Neutrophil (primary cell): ENCODE results near the gene ALKBH1.
"Not testable (repeated sequence)": the region's sequence is repeated elsewhere in the genome, so short reads cannot be mapped to it uniquely, and the experiment has no call there.

ENCODE experiments used
- H3K27ac ChIP-seq: fragments of 200-600 bp; sonication (generic); 2 replicates; pipeline ENCODE4 v1.5.1; 2016; ENCODE audit warnings: mild to moderate bottlenecking, moderate library complexity
- H3K27me3 ChIP-seq: fragments of 200-600 bp; sonication (generic); 2 replicates; pipeline ENCODE4 v1.6.0; 2016; ENCODE audit warnings: mild to moderate bottlenecking
- H3K36me3 ChIP-seq: fragments of 200-600 bp; sonication (generic); 2 replicates; pipeline ENCODE4 v1.5.1; 2017
- H3K4me1 ChIP-seq, 2 experiments: fragments of 200-600 bp in 1 of 2; sonication (generic) in 1 of 2; 1 replicate in 1 of 2; 2 replicates in 1 of 2; pipeline versions ENCODE4 v1.5.1 to v1.6.1; 2013 to 2016; ENCODE audit warnings: low read depth in 1 of 2, low read length in 1 of 2, mild to moderate bottlenecking in 1 of 2, moderate library complexity in 1 of 2; ENCODE audit not compliant: control insufficient read depth in 1 of 2, insufficient read depth in 1 of 2
- H3K4me3 ChIP-seq, 2 experiments: fragments of 200-600 bp in 1 of 2; sonication (generic) in 1 of 2; 1 replicate in 1 of 2; 2 replicates in 1 of 2; pipeline ENCODE4 v1.5.1; 2013 to 2016; ENCODE audit warnings: low read depth in 1 of 2, low read length in 1 of 2, mild to moderate bottlenecking in 1 of 2, moderate library complexity in 1 of 2
- H3K9me3 ChIP-seq: fragments of 200-600 bp; sonication (generic); 2 replicates; pipeline ENCODE4 v1.5.1; 2016
- TF ChIP-seq, protein P1 (sequence below): fragments of 200-600 bp; sonication (generic); IDR thresholded peaks from 2 replicates; pipeline ENCODE4 v1.5.1; 2016; ENCODE audit warnings: antibody characterized with exemption

The ALKBH1 gene, protein sequence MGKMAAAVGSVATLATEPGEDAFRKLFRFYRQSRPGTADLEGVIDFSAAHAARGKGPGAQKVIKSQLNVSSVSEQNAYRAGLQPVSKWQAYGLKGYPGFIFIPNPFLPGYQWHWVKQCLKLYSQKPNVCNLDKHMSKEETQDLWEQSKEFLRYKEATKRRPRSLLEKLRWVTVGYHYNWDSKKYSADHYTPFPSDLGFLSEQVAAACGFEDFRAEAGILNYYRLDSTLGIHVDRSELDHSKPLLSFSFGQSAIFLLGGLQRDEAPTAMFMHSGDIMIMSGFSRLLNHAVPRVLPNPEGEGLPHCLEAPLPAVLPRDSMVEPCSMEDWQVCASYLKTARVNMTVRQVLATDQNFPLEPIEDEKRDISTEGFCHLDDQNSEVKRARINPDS

DNA sequence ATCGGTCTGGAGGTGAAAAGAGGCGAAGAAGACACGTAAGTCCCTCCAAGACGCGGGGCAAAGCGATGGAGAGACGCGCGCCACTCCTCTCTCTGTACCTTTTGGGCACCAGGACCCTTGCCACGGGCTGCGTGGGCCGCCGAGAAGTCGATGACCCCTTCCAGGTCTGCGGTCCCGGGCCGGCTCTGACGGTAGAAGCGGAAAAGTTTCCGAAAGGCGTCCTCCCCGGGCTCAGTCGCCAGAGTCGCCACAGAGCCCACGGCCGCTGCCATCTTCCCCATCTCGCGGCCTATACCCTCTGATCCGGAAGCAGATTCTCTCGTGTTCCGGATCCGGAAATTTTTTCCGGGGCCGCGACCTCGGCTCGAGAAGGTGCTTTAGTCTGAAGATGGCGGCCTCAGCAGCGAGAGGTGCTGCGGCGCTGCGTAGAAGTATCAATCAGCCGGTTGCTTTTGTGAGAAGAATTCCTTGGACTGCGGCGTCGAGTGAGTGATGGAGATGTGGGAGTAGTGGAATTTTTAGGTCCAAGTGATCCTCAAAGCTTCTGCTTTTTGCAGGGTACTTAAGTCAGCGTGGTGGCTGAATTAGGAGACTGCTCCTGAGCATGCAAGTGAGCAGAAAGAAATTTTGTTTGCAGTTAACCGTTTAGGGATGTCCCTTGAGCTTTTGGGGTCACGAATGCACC is at the start of gene ALKBH1, which contains the start of gene SLIRP:
Gene ALKBH1 (minus strand): TSS at position 300 of the 685 bp plus-strand sequence. CDS start 19 bp downstream, at position 281.
Gene SLIRP (plus strand): TSS at position 380 of the 685 bp plus-strand sequence. CDS start 9 bp downstream, at position 389.
- TF ChIP-seq, protein P1, sequence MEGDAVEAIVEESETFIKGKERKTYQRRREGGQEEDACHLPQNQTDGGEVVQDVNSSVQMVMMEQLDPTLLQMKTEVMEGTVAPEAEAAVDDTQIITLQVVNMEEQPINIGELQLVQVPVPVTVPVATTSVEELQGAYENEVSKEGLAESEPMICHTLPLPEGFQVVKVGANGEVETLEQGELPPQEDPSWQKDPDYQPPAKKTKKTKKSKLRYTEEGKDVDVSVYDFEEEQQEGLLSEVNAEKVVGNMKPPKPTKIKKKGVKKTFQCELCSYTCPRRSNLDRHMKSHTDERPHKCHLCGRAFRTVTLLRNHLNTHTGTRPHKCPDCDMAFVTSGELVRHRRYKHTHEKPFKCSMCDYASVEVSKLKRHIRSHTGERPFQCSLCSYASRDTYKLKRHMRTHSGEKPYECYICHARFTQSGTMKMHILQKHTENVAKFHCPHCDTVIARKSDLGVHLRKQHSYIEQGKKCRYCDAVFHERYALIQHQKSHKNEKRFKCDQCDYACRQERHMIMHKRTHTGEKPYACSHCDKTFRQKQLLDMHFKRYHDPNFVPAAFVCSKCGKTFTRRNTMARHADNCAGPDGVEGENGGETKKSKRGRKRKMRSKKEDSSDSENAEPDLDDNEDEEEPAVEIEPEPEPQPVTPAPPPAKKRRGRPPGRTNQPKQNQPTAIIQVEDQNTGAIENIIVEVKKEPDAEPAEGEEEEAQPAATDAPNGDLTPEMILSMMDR = peak; percentile 19
- Histone ChIP-seq H3K36me3 (peaks cover 33% of the 10 kb centered on the region), H3K4me1 (peaks cover 20 to 22% of the 10 kb centered on the region in 2 experiments), H3K27ac (peak within 1 kb of the TSS; percentile 75), H3K27me3 (no peaks in the 10 kb centered on the region), H3K4me3 (peak within 1 kb of the TSS; percentile 95 to 97), H3K9me3 (no peaks in the 10 kb centered on the region)

DNA sequence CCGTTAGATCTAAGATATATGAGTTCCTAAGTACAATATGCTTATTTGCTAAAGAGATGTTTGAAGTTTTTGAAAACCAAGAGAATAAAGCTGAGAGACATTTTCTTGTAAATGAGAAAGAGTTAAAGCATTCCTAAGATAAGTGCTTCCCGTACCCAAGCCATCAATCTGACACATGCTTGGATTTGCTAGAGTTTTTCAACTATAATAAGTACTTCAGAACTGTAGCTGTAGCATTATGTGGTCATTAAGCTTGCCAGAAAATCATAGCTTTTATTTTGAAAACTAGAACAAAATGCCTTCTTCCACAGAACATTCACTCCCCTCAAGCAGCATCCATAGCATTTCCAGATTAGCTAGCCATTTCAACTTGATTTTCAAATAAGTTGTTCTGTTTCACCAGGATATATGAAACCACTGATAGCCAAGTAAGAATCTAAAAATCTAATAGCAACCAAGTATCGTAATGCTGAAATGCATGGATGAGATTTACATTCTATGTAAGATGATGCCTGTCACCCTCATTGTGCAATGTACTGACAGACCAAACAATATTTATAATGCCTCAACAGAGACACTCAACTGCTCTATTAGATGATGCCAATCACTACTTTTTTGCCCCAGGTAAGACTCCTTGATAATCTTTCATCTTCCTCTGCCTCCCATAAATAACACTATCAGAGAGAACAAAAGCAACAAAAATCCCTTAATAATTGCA is 45.1 kb upstream of the ALKBH1 start:
- Histone ChIP-seq H3K4me3 (no peak overlapping the region), H3K27me3 (no peaks in the 10 kb centered on the region), H3K9me3 (no peaks in the 10 kb centered on the region), H3K4me1 (no peaks in the 10 kb centered on the region), H3K36me3 (peaks cover 73% of the 10 kb centered on the region), H3K27ac (no peak overlapping the region)
- TF ChIP-seq, protein P1 = no peak

DNA sequence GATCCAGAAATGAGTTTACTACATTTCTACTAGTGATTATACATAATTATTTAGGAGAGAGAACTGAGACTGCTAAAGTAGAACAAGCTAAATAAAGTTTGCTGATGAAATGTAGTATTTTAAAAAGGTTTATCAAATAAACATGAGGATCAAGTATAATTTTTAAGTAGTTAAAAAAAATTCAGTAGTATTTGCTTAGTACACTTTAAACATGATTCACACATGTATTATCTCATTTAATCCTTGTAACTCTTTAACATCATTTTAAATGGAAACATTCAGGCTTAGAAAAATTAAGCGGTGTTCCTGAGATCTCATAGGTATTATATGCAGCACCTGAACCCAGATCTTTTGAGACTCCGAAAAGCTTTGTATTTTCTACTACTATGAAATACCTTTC is 44.4 kb upstream of the ALKBH1 start:
- H3K36me3 ChIP-seq = peaks cover 80% of the 10 kb centered on the region
- H3K27ac ChIP-seq = no peak overlapping the region
- TF ChIP-seq, protein P1 = no peak
- H3K9me3 ChIP-seq = no peaks in the 10 kb centered on the region
- no peak overlapping the region for H3K4me3 ChIP-seq
- H3K4me1 ChIP-seq = no peaks in the 10 kb centered on the region
- no peaks in the 10 kb centered on the region for H3K27me3 ChIP-seq

DNA sequence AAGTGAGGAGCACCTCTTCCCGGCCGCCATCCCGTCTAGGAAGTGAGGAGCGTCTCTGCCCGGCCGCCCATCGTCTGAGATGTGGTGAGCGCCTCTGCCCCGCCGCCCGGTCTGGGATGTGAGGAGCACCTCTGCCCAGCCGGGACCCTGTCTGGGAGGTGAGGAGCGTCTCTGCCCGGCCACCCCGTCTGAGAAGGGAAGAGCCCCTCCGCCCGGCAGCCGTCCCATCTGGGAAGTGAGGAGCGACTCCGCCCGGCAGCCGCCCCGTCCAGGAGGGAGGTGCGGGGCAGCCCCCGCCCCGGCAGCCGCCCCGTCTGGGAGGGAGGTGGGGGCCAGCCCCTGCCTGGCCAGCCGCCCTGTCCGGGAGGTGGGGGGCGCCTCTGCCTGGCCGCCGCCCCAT is 39.6 kb upstream of the ALKBH1 start:
- not testable (repeated sequence) for H3K4me1 ChIP-seq, H3K4me3 ChIP-seq, H3K27me3 ChIP-seq, H3K9me3 ChIP-seq, H3K27ac ChIP-seq
- peaks cover 83% of the 10 kb centered on the region for H3K36me3 ChIP-seq

DNA sequence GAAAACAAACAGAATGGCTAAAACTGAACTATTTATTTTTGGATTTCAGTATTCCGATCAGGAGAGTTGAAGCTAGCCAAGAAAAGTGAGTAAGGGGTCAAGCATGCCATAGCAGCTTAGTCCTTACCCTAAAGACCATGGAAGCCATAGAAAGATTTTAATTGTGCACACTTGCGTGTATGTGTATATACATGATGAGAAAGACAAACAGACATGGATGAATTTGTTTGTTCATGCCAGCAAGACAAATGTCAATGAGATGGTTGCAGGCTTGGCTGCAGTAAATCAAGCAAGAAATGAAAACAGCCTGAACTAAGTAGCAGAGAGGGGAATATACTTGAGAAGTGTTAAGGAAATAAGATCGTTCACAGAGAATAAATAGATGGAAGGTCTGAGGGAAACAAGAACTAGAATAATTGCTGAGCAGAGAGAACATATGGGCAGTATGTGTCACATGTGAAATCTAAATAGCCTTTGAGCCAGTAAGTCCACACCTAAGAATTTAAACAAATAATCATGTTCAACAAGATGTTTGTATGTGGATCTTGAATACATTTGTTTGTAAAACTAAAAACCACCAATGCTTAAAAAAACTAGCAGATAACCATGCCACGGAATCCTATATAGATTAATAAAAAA is 38.4 kb upstream of the ALKBH1 start:
- H3K4me3 ChIP-seq = no peak overlapping the region
- peaks cover 80% of the 10 kb centered on the region for H3K36me3 ChIP-seq
- H3K9me3 ChIP-seq = no peaks in the 10 kb centered on the region
- no peak overlapping the region for H3K27ac ChIP-seq
- H3K27me3 ChIP-seq = no peaks in the 10 kb centered on the region
- H3K4me1 ChIP-seq = no peaks in the 10 kb centered on the region
- TF ChIP-seq, protein P1 = no peak
